ENCODE measurements around the gene SLC7A14.

Gene SLC7A14

GRCh38 chr3:170622369-170623159, 36.7 kb upstream of the SLC7A14 start:
- H3K27ac ChIP-seq: no peak overlapping the region
- TF ChIP-seq CTCF (conservative IDR thresholded peaks at IDR 0.05) (no peak), ZFX (IDR thresholded peaks at IDR 0.05) (no peak)

- TF ChIP-seq CTCF (conservative IDR thresholded peaks at IDR 0.05) (no peak), ZFX (IDR thresholded peaks at IDR 0.05) (no peak)
These were observed 35.4 kb upstream of the SLC7A14 start for GRCh38 chr3:170621256-170621655.

GRCh38 chr3:170614214-170614966, 28.5 kb upstream of the SLC7A14 start:
- TF ChIP-seq ZFX (IDR thresholded peaks at IDR 0.05): no peak
- TF ChIP-seq CTCF (conservative IDR thresholded peaks at IDR 0.05): no peak
- no peak overlapping the region for H3K27ac ChIP-seq

More at GRCh38 chr3:170621256-170621655, 35.4 kb upstream of the SLC7A14 start:
- no peak overlapping the region for H3K27ac ChIP-seq

- H3K27ac ChIP-seq: no peak overlapping the region
- TF ChIP-seq ZFX (IDR thresholded peaks at IDR 0.05) (no peak), CTCF (conservative IDR thresholded peaks at IDR 0.05) (no peak)
These were observed 25.9 kb upstream of the SLC7A14 start for GRCh38 chr3:170611751-170612150.

- no peak for TF ChIP-seq CTCF (conservative IDR thresholded peaks at IDR 0.05)
- no peak for TF ChIP-seq ZFX (IDR thresholded peaks at IDR 0.05)
- H3K27ac ChIP-seq: no peak overlapping the region
These were observed 24.5 kb upstream of the SLC7A14 start for GRCh38 chr3:170610321-170610884.

GRCh38 chr3:170608475-170608874, 22.6 kb upstream of the SLC7A14 start:
- H3K27ac ChIP-seq: no peak overlapping the region
- no peak for TF ChIP-seq ZFX (IDR thresholded peaks at IDR 0.05)
- no peak for TF ChIP-seq CTCF (conservative IDR thresholded peaks at IDR 0.05)

GRCh38 chr3:170606675-170607074, 20.8 kb upstream of the SLC7A14 start:
- TF ChIP-seq CTCF (conservative IDR thresholded peaks at IDR 0.05) (no peak), ZFX (IDR thresholded peaks at IDR 0.05) (no peak)
- no peak overlapping the region for H3K27ac ChIP-seq

All from C4-2B (cell line).